HFF-Myc (cell line): Measurements from ENCODE around the gene DHRS4.

Experiments
- DNase-seq: peaks from one replicate; pipeline ENCODE4 v3.0.0-alpha.2; 2011; ENCODE audit warnings: low read depth; ENCODE audit errors: extremely low read depth
- H3K4me3 ChIP-seq: replicated peaks from 2 replicates; pipeline ENCODE4 v1.5.1; 2011; ENCODE audit warnings: low read depth, mild to moderate bottlenecking, control low read depth, low read length
- TF ChIP-seq, protein P1 (sequence below): IDR thresholded peaks from 2 replicates; pipeline ENCODE4 v1.5.1; 2012; ENCODE audit warnings: mild to moderate bottlenecking, low read depth, low read length, control low read depth; ENCODE audit errors: missing control alignments

The DHRS4 gene

DNA sequence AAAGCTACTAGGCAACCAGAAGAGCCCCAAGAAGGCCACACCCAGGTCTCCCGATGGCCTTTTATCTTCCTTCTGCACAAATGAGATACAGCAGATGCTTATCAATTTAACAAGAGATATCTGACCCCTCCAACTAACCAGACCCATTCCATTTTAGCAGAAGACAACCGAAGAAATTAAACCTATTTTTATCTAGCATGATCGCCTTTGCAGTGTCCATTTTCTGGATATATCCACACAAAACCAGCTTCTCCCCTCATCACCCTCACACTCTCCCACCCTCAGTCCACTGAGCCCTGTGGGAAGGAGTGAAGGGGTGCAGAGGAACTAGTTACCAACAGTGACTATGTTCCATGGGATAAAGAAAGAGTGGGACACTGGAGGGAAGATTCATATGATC, 20.9 kb upstream of the DHRS4 start:
- no peak overlapping the region for H3K4me3 ChIP-seq
- no peak for DNase-seq
- TF ChIP-seq, protein P1, sequence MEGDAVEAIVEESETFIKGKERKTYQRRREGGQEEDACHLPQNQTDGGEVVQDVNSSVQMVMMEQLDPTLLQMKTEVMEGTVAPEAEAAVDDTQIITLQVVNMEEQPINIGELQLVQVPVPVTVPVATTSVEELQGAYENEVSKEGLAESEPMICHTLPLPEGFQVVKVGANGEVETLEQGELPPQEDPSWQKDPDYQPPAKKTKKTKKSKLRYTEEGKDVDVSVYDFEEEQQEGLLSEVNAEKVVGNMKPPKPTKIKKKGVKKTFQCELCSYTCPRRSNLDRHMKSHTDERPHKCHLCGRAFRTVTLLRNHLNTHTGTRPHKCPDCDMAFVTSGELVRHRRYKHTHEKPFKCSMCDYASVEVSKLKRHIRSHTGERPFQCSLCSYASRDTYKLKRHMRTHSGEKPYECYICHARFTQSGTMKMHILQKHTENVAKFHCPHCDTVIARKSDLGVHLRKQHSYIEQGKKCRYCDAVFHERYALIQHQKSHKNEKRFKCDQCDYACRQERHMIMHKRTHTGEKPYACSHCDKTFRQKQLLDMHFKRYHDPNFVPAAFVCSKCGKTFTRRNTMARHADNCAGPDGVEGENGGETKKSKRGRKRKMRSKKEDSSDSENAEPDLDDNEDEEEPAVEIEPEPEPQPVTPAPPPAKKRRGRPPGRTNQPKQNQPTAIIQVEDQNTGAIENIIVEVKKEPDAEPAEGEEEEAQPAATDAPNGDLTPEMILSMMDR, result no peak

DNA sequence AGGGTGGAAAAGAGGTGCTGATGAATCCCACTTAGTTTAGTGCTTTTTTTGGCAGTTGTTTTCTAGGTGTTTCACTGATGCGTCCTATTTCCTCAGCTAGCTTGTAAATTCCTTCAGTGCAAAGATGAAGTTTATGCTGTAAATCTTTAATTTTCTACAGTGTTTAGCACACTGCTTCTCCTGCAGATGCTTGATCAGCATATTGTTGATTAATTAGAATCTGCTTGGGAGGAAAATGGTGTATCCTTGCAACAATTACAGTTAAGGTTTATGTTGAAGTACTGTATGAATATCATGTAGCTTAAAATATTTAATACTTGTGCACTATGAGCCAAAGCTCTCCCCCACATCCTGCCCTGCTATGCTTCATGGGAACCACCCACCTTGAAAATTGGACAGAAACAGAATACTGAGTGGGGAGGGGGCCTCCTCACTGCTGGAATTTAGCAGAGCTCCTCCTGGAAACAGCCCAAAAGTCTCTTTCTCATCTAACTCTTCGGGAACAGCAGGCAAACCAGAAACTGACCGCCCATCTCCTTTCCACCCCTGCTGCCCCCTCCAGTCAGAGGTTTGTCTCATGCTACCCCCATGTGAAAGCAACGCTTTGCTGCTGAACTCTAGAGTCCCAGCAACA, 20.3 kb upstream of the DHRS4 start:
- TF ChIP-seq, protein P1, result no peak
- DNase-seq, result no peak
- no peak overlapping the region for H3K4me3 ChIP-seq

DNA sequence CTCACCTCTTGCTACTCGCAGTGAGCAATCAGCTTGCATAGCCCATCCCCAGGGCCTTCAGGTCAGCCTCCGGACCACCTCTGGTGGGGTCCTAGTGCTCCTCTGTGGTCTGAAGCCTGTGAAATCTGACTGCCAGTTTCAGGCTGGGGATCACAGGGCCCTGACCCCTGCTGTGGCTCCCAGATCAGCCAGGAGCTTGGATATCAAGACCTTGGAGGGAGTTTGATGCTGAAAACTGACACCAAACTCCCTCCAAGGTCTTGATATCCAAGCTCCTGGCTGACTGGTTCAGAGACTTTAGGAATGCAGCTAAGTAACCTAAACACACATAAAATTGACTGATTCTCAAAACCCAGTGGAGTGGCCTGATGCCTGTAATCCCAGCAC, 19.8 kb upstream of the DHRS4 start:
- H3K4me3 ChIP-seq, result no peak overlapping the region
- no peak for DNase-seq
- TF ChIP-seq, protein P1, result no peak

DNA sequence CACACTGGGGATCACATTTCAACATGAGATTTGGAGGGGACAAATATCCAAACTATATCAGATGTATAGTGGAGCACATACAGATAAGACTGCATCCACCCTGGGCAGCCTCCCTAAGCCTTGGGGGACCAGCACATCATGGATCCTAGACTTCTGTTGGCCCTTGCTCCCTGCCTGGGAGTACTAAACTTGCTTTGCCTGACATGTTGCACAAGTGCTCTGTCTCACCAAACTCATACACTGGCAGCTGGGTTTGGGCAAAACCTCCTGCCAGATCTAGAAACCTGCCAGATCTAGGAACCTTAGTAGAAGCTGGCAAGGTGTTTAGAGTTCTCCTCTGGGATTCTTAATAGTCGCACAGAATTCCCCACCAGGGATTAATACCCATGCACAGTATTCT, 18.4 kb upstream of the DHRS4 start:
- TF ChIP-seq, protein P1, result no peak
- no peak for DNase-seq

DNA sequence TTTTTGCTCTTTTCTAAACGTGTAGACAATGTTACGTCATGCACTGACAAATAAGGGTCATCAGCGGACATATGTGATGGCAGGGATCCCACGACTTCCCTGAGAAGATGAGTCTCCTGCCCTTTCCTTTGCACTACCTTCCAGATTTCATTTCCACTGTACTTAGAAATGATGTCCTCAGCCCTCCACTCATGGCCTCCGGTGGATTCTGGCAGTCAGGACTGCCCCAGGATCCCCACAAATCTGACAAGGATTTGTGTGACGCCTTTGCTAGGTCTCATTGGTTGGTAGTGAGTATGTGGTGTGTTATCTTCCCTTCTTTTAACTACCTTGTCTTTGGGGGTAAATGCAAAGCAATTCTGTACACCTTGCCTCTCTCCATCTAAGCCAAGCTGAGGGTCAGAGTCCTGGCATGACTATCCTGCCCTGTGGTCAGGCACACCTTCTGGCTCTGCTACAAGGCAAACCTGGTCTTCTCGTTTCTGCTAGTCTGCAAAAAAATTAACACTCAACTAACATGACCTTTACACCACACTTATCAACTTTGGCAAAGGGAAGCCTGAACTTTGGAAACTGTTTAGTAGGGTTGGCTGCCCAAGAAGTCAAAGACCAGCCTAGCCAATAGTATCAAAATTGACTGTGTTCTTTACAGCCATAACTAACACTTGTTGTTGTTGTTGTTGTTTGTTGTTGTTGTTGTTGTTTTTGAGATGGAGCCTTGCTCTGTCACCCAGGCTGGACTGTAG, 17.3 kb upstream of the DHRS4 start:
- no peak overlapping the region for H3K4me3 ChIP-seq
- TF ChIP-seq, protein P1, result no peak

More for the DNA sequence above, 18.4 kb upstream of the DHRS4 start:
- H3K4me3 ChIP-seq, result no peak overlapping the region

DNA sequence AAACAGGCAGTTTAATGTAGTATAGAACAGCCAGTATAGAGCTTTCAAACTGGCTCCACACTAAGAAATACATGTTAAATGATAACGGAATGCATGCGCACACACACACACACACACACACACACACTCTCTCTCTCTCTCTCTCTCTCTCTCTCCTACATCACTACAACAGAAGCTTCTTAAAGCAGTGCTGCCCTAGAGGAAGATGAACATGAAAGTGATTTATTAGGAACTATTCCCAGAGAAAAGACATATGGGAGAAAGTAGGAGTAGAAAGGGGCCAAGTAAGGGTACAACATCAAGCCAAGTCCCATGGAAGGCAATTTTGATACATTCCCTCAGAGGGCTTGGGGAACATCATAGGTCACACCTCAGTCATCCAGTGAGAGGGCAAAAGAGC, 16.4 kb upstream of the DHRS4 start:
- no peak for DNase-seq
- TF ChIP-seq, protein P1, result no peak
- H3K4me3 ChIP-seq, result no peak overlapping the region

More for the DNA sequence above, 17.3 kb upstream of the DHRS4 start:
- DNase-seq, result no peak
